Upper lobe of right lung (tissue), 1 donor: ENCODE measurements around the gene VSTM2B. TPM values are rescaled to one million over a fixed set of nuclear protein-coding genes. Genes with fewer than 3 reads are reported as not detected.

Experiments
- ATAC-seq: fragments of 200-7000 bp; cut with Tn5 transposase; one replicate; pipeline ENCODE4 v1.9.1; 2020; ENCODE audit warnings: mild to moderate bottlenecking, moderate library complexity
- DNase-seq: peaks from one replicate; pipeline ENCODE4 v3.0.0-alpha.2; 2020
- H3K27ac ChIP-seq: fragments of 200-600 bp; one replicate; pipeline ENCODE4 v1.8.0; 2022
- H3K27me3 ChIP-seq: fragments of 200-600 bp; one replicate; pipeline ENCODE4 v1.8.0; 2022; ENCODE audit warnings: mild to moderate bottlenecking
- H3K36me3 ChIP-seq: fragments of 200-600 bp; one replicate; pipeline ENCODE4 v1.8.0; 2022
- H3K4me1 ChIP-seq: fragments of 200-600 bp; one replicate; pipeline ENCODE4 v1.8.0; 2022
- H3K4me3 ChIP-seq: fragments of 200-600 bp; one replicate; pipeline ENCODE4 v1.8.0; 2022; ENCODE audit warnings: mild to moderate bottlenecking
- H3K9me3 ChIP-seq: fragments of 200-600 bp; one replicate; pipeline ENCODE4 v1.8.0; 2022
- intact Hi-C: fragments of 100-400 bp; cut with DNase I; formaldehyde crosslinking; loops from one replicate; pipeline ENCODE4 v1.11.0; 2022
- total RNA-seq: library from RNA; stranded (reverse); fragmentation: NEBNext Ultra II Directional; extraction: Animal tissue kit (Norgen Biotek cat#: 25700); gene quantifications from one replicate; pipeline ENCODE4 v1.2.1, GENCODE V29; 2021
- TF ChIP-seq, protein P1 (sequence below): fragments of 200-600 bp; IDR thresholded peaks from one replicate; pipeline ENCODE4 v1.8.0; 2022; ENCODE audit warnings: antibody characterized with exemption
- donor health status: DM: no; HTN: yes; CAD: no; lungs with severe emphysema.

Gene VSTM2B
- total RNA-seq, 1 donor from 2014 or later, result not detected

DNA sequence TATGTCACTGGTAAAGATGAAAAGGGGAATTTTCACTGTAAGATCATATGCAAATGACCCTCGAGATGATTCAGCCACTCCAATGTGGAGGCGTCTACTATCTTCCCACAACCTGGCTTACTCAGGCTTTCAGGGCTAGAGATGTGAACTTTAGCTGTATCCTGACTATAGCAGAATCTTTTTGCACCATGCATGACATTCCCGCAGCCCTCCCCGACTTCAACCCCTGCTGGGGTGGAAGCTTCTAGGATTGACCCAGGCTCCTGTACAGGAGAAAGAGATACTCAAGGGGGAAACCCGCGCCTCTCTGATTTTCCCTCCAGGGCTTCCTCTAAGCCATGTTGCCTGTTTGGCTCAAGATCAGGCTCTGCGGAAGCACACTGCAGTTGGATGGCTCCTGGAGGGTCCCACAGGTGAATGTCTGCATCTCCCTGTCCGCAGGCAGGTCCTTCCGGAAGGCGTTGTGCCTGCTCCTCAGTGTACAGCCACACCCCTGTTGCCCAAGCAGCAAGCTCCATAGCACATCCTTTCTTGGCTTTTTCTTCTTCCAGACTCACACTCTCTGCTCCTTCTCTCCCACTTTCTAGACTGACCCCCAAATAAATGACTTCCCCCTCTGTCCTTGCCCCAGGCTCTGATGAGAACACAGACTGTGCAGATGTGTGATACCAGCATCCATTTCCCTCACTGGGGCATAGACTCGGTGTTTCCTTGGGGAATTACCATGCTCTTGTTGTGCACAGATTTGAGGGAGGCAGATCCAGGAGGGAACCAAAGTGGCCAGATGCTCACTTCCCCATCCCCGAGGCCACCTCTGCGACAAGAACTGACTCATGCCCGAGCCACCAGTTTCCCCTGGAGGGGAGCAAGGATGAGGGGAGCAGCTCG is 51.2 kb downstream of the VSTM2B start:
- Histone ChIP-seq H3K4me1 (no peaks in the 10 kb centered on the region), H3K27ac (no peak overlapping the region), H3K36me3 (no peaks in the 10 kb centered on the region), H3K27me3 (peaks cover 40% of the 10 kb centered on the region), H3K9me3 (no peaks in the 10 kb centered on the region), H3K4me3 (no peak overlapping the region)
- TF ChIP-seq, protein P1, sequence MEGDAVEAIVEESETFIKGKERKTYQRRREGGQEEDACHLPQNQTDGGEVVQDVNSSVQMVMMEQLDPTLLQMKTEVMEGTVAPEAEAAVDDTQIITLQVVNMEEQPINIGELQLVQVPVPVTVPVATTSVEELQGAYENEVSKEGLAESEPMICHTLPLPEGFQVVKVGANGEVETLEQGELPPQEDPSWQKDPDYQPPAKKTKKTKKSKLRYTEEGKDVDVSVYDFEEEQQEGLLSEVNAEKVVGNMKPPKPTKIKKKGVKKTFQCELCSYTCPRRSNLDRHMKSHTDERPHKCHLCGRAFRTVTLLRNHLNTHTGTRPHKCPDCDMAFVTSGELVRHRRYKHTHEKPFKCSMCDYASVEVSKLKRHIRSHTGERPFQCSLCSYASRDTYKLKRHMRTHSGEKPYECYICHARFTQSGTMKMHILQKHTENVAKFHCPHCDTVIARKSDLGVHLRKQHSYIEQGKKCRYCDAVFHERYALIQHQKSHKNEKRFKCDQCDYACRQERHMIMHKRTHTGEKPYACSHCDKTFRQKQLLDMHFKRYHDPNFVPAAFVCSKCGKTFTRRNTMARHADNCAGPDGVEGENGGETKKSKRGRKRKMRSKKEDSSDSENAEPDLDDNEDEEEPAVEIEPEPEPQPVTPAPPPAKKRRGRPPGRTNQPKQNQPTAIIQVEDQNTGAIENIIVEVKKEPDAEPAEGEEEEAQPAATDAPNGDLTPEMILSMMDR, result no peak
- ATAC-seq, result no peak
- DNase-seq, result no peak
- intact Hi-C loops, result no loop called here

DNA sequence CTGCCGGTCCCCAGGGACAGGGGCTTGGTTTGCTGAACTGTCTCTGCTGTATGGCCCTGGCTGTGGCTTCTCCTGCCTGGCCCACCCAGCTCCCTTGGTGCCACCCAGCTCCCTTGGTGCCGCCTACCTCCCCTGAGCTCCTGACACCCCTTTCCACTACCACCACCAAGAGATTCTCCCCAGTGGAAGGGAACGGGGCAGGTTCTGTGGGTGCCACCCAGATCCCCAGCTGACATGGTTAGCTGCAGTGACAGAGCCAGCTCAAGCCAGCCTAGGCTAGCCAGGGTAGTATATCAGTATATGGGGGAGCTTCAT is 51.8 kb downstream of the VSTM2B start:
- Histone ChIP-seq H3K4me3 (no peak overlapping the region), H3K9me3 (no peaks in the 10 kb centered on the region), H3K27me3 (peaks cover 39% of the 10 kb centered on the region), H3K27ac (no peak overlapping the region), H3K36me3 (no peaks in the 10 kb centered on the region), H3K4me1 (no peaks in the 10 kb centered on the region)
- intact Hi-C loops, result no loop called here
- TF ChIP-seq, protein P1, result no peak
- no peak for DNase-seq
- ATAC-seq, result no peak

DNA sequence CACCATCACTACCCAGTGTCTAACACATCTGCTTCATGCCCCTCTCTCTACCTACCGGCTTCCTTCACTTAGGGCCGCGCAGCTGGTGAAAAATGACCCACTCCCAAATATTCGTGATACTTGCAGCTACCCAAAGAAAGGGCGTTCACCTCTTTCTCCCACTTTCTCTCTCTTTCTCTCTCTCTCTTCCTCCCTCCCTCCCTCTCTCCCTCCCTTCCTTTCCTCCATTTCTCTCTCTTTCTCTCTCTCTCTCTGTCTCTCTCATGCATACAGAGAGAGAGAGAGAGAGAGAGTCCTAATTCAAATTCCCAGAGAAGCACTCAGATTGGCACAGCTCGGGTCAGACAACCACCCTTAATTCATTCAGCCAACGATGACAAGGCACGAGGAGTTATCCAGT is 52.6 kb downstream of the VSTM2B start:
- Histone ChIP-seq H3K9me3 (no peaks in the 10 kb centered on the region), H3K36me3 (no peaks in the 10 kb centered on the region), H3K4me1 (no peaks in the 10 kb centered on the region), H3K4me3 (no peak overlapping the region), H3K27ac (no peak overlapping the region), H3K27me3 (peaks cover 36% of the 10 kb centered on the region)
- no peak for DNase-seq
- no peak for ATAC-seq
- TF ChIP-seq, protein P1, result no peak
- intact Hi-C loops, result no loop called here

DNA sequence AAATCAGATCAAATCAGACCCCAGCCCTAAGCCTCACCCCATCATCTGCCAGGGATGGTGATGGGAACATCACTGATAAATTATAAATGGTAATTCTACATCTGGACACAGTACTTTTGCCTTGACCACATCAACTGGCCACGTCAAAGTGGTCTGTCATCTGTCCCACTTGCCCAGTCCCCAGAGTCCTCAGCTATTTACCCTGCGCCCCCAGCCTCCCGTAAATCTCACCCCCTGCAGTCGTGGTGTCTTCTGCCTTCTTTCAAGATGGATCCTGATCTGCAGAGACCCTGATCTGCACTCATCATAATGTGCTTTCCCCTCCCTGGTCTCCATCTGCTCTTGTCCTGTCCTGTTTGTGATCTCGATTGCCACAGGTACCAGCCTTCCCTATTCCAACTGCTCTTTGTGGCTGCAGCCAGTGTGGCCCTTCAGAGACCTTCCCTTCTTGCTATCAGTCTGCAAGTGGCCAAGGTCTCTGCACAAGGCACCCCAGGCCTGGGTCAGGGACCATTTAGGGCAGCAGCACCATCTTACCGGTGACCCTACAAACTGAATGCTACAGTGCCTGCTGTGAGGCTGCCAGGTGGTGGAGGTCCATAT is 53.6 kb downstream of the VSTM2B start:
- ATAC-seq, result no peak
- TF ChIP-seq, protein P1, result no peak

DNA sequence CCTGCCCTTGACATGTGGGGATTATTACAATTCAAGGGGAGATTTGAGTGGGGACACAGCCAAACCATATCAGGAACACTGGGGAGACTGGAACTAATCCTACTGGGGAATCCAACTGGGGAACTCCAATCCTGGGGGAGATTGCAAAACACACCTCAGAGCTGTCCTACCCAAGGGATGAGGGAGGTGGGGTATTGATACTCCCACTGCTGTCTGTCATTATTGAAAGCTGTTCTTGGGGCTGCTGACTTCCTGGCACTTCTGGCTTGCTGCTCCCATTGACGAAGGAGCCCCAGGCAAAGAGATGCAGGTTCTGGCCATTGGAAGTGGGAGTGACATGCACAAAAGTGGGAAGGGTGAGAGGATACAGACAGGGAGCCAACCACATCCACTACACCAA is 55.6 kb downstream of the VSTM2B start:
- Histone ChIP-seq H3K27ac (no peak overlapping the region), H3K4me3 (no peak overlapping the region), H3K9me3 (no peaks in the 10 kb centered on the region), H3K27me3 (peaks cover 22% of the 10 kb centered on the region), H3K4me1 (no peaks in the 10 kb centered on the region), H3K36me3 (no peaks in the 10 kb centered on the region)
- intact Hi-C loops, result no loop called here
- ATAC-seq (no peak), DNase-seq (no peak)
- TF ChIP-seq, protein P1, result no peak

More for the DNA sequence above, 53.6 kb downstream of the VSTM2B start:
- Histone ChIP-seq H3K9me3 (no peaks in the 10 kb centered on the region), H3K4me3 (no peak overlapping the region), H3K4me1 (no peaks in the 10 kb centered on the region), H3K27ac (no peak overlapping the region), H3K27me3 (peaks cover 32% of the 10 kb centered on the region), H3K36me3 (no peaks in the 10 kb centered on the region)
- DNase-seq, result no peak
- intact Hi-C loops, result no loop called here
